Hepatocyte (in vitro differentiated cells): ENCODE results near the gene VPS41.

Experiments used
- EZH2phosphoT487 ChIP-seq: fragments of 200-600 bp; sonication (generic); IDR thresholded peaks from one replicate; pipeline ENCODE4 v1.6.1; 2018; ENCODE audit warnings: antibody characterized with exemption, mild to moderate bottlenecking, low read depth, moderate library complexity; ENCODE audit not compliant: unreplicated experiment, severe bottlenecking
- TF ChIP-seq, protein P1 (sequence below): fragments of 200-600 bp; sonication (generic); IDR thresholded peaks from 2 replicates; pipeline ENCODE4 v1.5.1; 2016; ENCODE audit warnings: antibody characterized with exemption, mild to moderate bottlenecking; ENCODE audit not compliant: poor library complexity

DNA sequence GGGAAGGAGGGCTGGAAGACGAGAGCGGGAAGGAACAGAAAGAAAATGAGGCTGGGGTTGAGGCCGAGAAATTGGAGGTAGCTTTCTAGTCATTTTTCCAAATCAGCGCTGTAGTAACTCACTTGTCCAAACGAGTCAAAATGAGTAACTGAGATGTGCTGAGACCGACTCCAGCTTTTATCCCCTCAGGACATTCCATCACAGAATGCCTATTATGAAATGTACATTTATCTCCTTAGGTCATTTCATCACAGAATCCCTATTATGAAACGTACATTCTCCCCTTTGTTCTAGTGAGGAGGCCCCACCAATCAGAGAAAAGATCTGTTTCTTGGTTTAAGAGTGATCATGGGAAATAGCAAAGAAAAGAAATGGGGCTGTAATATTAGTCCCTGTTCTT, 222.1 kb downstream of the VPS41 start:
- TF ChIP-seq EZH2phosphoT487 = no peak
- TF ChIP-seq, protein P1, sequence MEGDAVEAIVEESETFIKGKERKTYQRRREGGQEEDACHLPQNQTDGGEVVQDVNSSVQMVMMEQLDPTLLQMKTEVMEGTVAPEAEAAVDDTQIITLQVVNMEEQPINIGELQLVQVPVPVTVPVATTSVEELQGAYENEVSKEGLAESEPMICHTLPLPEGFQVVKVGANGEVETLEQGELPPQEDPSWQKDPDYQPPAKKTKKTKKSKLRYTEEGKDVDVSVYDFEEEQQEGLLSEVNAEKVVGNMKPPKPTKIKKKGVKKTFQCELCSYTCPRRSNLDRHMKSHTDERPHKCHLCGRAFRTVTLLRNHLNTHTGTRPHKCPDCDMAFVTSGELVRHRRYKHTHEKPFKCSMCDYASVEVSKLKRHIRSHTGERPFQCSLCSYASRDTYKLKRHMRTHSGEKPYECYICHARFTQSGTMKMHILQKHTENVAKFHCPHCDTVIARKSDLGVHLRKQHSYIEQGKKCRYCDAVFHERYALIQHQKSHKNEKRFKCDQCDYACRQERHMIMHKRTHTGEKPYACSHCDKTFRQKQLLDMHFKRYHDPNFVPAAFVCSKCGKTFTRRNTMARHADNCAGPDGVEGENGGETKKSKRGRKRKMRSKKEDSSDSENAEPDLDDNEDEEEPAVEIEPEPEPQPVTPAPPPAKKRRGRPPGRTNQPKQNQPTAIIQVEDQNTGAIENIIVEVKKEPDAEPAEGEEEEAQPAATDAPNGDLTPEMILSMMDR = no peak
